ENCODE results near the gene CFAP97. TPM values are rescaled to one million over a fixed set of nuclear protein-coding genes. Genes with fewer than 3 reads are reported as not detected.
"Not testable (repeated sequence)": the region's sequence is repeated elsewhere in the genome, so short reads cannot be mapped to it uniquely, and the experiment has no call there.

Gene CFAP97
- total and polyA plus RNA-seq, 4 experiments from 2014 or later: 41.6 to 128 (median 82.4) TPM

DNA sequence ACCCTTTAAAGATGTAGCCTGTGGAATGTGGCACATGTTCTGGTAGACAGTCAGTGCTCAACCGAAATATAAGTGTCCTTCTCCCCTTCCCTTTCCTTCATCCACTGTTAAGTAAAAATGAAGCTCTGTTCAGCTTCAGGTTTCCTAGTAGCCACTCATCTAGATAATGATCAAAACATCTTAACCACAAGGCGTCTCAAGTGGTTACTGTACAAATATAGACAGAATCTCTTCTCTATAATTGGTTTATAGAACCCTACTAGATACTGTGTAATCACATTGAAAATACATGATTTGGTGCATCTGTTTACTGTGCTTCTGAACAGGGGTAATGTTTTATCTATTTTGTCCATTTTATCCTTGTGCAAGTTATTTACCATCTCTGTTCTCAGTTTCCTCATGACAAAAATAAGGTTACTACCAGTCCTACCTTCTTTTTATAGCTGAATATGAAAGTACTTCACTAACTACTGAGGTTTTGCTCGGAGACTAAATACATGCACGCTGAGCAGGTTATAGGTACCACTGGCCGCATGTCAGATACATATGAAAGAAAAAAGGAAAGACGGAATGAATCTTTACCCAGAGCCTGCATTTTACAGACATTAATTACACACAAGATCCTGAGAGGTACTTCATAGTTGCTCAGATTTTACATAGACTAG is 81.0 kb downstream of the CFAP97 start:
- Mint-ChIP-seq H3K27me3 (peaks cover 15 to 18% of the 10 kb centered on the region in 2 donors), H3K27ac (no peak overlapping the region), H3K4me3 (no peak overlapping the region), H3K4me1 (peaks cover 6 to 7% (median 6%) of the 10 kb centered on the region in 4 donors), H3K9me3 (peaks cover 0 to 2% (median 0%) of the 10 kb centered on the region in 8 donors), H3K36me3 (no peaks in the 10 kb centered on the region)
- DNase-seq: no peak
- Histone ChIP-seq H3K9me3 (ENCODE audit: control insufficient read depth in 1 of 2, low read length in 2 of 2) (no peaks in the 10 kb centered on the region), H3K4me1 (ENCODE audit: insufficient read depth, low read length) (peaks cover 10% of the 10 kb centered on the region), H3K36me3 (ENCODE audit: insufficient read depth, low read length) (no peaks in the 10 kb centered on the region), H3K27ac (ENCODE audit: low read depth, low read length) (no peak overlapping the region), H3K4me3 (ENCODE audit: low read length in 2 of 2) (no peak overlapping the region), H3K27me3 (ENCODE audit: insufficient read depth, low read length) (no peaks in the 10 kb centered on the region)
- intact Hi-C loops (cut with micrococcal nuclease): no loop called here
- POLR2A ChIA-PET (ENCODE audit: partially characterized antibody): no interaction called here
- CTCF ChIA-PET (ENCODE audit: partially characterized antibody): interaction anchor here (0.8 to 2.9 kb wide), 3 partner anchors 11 to 20 kb away, joined by 3 to 15 read pairs (median 4); partner anchors contain the start of gene SLC25A4

- Histone ChIP-seq H3K4me1 (ENCODE audit: insufficient read depth, low read length) (peaks cover 5% of the 10 kb centered on the region), H3K4me3 (ENCODE audit: low read length in 2 of 2) (no peak overlapping the region), H3K36me3 (ENCODE audit: insufficient read depth, low read length) (no peaks in the 10 kb centered on the region), H3K27ac (ENCODE audit: low read depth, low read length) (no peak overlapping the region), H3K27me3 (ENCODE audit: insufficient read depth, low read length) (no peaks in the 10 kb centered on the region), H3K9me3 (ENCODE audit: control insufficient read depth in 1 of 2, low read length in 2 of 2) (no peaks in the 10 kb centered on the region)
- CTCF ChIA-PET (ENCODE audit: partially characterized antibody): interaction anchor here (1.0 kb wide), 1 partner anchor 115 kb away, joined by 3 read pairs; no protein-coding TSS in a partner anchor
- intact Hi-C loops (cut with micrococcal nuclease): no loop called here
- Mint-ChIP-seq H3K36me3 (no peaks in the 10 kb centered on the region), H3K4me1 (peaks cover 6 to 7% (median 6%) of the 10 kb centered on the region in 4 donors), H3K4me3 (no peak overlapping the region), H3K9me3 (peaks cover 0 to 2% (median 0%) of the 10 kb centered on the region in 8 donors), H3K27ac (no peak overlapping the region), H3K27me3 (peaks cover 16 to 19% of the 10 kb centered on the region in 2 donors)
- no peak for DNase-seq
- POLR2A ChIA-PET (ENCODE audit: partially characterized antibody): no interaction called here
Measured at GRCh38 chr4:185120631-185120946, 83.2 kb downstream of the CFAP97 start.

- H3K9me3 Mint-ChIP-seq: peaks cover 0 to 2% (median 0%) of the 10 kb centered on the region in 8 donors
- H3K36me3 Mint-ChIP-seq: no peaks in the 10 kb centered on the region
- H3K36me3 ChIP-seq (ENCODE audit: insufficient read depth, low read length): no peaks in the 10 kb centered on the region
- H3K4me3 Mint-ChIP-seq: no peak overlapping the region
- H3K27ac ChIP-seq (ENCODE audit: low read depth, low read length): no peak overlapping the region
- H3K4me1 ChIP-seq (ENCODE audit: insufficient read depth, low read length): peaks cover 5% of the 10 kb centered on the region
- H3K27me3 Mint-ChIP-seq: peaks cover 14 to 16% of the 10 kb centered on the region in 2 donors
- H3K27ac Mint-ChIP-seq: no peak overlapping the region
- H3K4me1 Mint-ChIP-seq: peaks cover 6 to 7% (median 6%) of the 10 kb centered on the region in 4 donors
- H3K4me3 ChIP-seq (ENCODE audit: low read length in 2 of 2): no peak overlapping the region
- no peak for DNase-seq
- POLR2A ChIA-PET (ENCODE audit: partially characterized antibody): no interaction called here
- H3K27me3 ChIP-seq (ENCODE audit: insufficient read depth, low read length): no peaks in the 10 kb centered on the region
- no peaks in the 10 kb centered on the region for H3K9me3 ChIP-seq (ENCODE audit: control insufficient read depth in 1 of 2, low read length in 2 of 2)
- intact Hi-C loops (cut with micrococcal nuclease): no loop called here
- CTCF ChIA-PET (ENCODE audit: partially characterized antibody): interaction anchor here (1.9 kb wide), 1 partner anchor 14 kb away, joined by 8 read pairs; no protein-coding TSS in a partner anchor
Measured at GRCh38 chr4:185119927-185120630, 83.7 kb downstream of the CFAP97 start.

DNA sequence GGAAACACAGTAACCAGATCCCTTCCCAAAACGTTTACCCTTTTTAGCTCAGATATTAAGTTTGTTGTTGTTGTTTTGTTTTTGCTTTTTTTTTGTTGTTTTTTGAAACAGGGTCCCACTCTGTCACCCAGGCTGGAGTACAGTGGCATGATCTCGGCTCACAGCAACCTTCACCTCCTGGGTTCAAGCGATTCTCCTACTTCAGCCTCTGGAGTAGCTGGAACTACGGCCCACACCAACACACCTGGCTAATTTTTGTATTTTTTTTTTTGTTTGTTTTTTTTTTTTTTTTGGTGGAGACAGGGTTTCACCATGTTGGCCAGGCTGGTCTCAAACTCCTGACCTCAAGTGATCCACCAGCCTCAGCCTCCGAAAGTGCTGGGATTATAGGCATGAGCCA is 84.3 kb downstream of the CFAP97 start:
- H3K27ac ChIP-seq (ENCODE audit: low read depth, low read length); H3K4me3 ChIP-seq (ENCODE audit: low read length in 2 of 2); H3K4me1 Mint-ChIP-seq; H3K36me3 ChIP-seq (ENCODE audit: insufficient read depth, low read length); H3K27ac Mint-ChIP-seq; intact Hi-C loops (cut with micrococcal nuclease); H3K4me1 ChIP-seq (ENCODE audit: insufficient read depth, low read length); H3K4me3 Mint-ChIP-seq; DNase-seq; H3K36me3 Mint-ChIP-seq; POLR2A ChIA-PET (ENCODE audit: partially characterized antibody); H3K9me3 Mint-ChIP-seq; H3K9me3 ChIP-seq (ENCODE audit: control insufficient read depth in 1 of 2, low read length in 2 of 2); H3K27me3 ChIP-seq (ENCODE audit: insufficient read depth, low read length): not testable (repeated sequence)
- CTCF ChIA-PET (ENCODE audit: partially characterized antibody): interaction anchor here (1.9 kb wide), 1 partner anchor 15 kb away, joined by 8 read pairs; no protein-coding TSS in a partner anchor
- peaks cover 12 to 14% of the 10 kb centered on the region in 2 donors for H3K27me3 Mint-ChIP-seq

- Histone ChIP-seq H3K27ac (ENCODE audit: low read depth, low read length) (no peak overlapping the region), H3K4me3 (ENCODE audit: low read length in 2 of 2) (no peak overlapping the region), H3K36me3 (ENCODE audit: insufficient read depth, low read length) (no peaks in the 10 kb centered on the region), H3K9me3 (ENCODE audit: control insufficient read depth in 1 of 2, low read length in 2 of 2) (no peaks in the 10 kb centered on the region), H3K27me3 (ENCODE audit: insufficient read depth, low read length) (no peaks in the 10 kb centered on the region), H3K4me1 (ENCODE audit: insufficient read depth, low read length) (peaks cover 5% of the 10 kb centered on the region)
- POLR2A ChIA-PET (ENCODE audit: partially characterized antibody): no interaction called here
- peaks cover 6 to 7% (median 6%) of the 10 kb centered on the region in 4 donors for H3K4me1 Mint-ChIP-seq
- H3K9me3 Mint-ChIP-seq: peaks cover 0 to 2% (median 0%) of the 10 kb centered on the region in 8 donors
- intact Hi-C loops (cut with micrococcal nuclease): no loop called here
- DNase-seq: no peak
- H3K36me3 Mint-ChIP-seq: no peaks in the 10 kb centered on the region
- no peak overlapping the region for H3K4me3 Mint-ChIP-seq
- H3K27ac Mint-ChIP-seq: no peak overlapping the region
- CTCF ChIA-PET (ENCODE audit: partially characterized antibody): interaction anchor here (1.9 kb wide), 1 partner anchor 16 kb away, joined by 8 read pairs; no protein-coding TSS in a partner anchor
- H3K27me3 Mint-ChIP-seq: peaks cover 12 to 14% of the 10 kb centered on the region in 2 donors
Measured at GRCh38 chr4:185118876-185119275, 84.9 kb downstream of the CFAP97 start.

- H3K9me3 Mint-ChIP-seq: peaks cover 0 to 2% (median 0%) of the 10 kb centered on the region in 8 donors
- no peak overlapping the region for H3K27ac ChIP-seq (ENCODE audit: low read depth, low read length)
- POLR2A ChIA-PET (ENCODE audit: partially characterized antibody): no interaction called here
Measured at GRCh38 chr4:185117300-185117934, 86.4 kb downstream of the CFAP97 start.

GRCh38 chr4:185115827-185116232 is 88.0 kb downstream of the CFAP97 start:
- ChIA-PET CTCF (ENCODE audit: partially characterized antibody) (interaction anchor here (1.1 kb wide), 1 partner anchor 19 kb away, joined by 5 read pairs; no protein-coding TSS in a partner anchor), POLR2A (ENCODE audit: partially characterized antibody) (interaction anchor here (1.2 kb wide), 1 partner anchor 27 kb away, joined by 3 read pairs; the partner anchor contains the start of gene SLC25A4)
- peaks cover 10% of the 10 kb centered on the region in 2 donors for H3K27me3 Mint-ChIP-seq

More at GRCh38 chr4:185117300-185117934, 86.4 kb downstream of the CFAP97 start:
- H3K27me3 ChIP-seq (ENCODE audit: insufficient read depth, low read length): no peaks in the 10 kb centered on the region
- H3K4me3 Mint-ChIP-seq: no peak overlapping the region
- no peaks in the 10 kb centered on the region for H3K36me3 ChIP-seq (ENCODE audit: insufficient read depth, low read length)
- H3K9me3 ChIP-seq (ENCODE audit: control insufficient read depth in 1 of 2, low read length in 2 of 2): no peaks in the 10 kb centered on the region
- no peak for DNase-seq
- CTCF ChIA-PET (ENCODE audit: partially characterized antibody): no interaction called here
- no peaks in the 10 kb centered on the region for H3K36me3 Mint-ChIP-seq
- intact Hi-C loops (cut with micrococcal nuclease): no loop called here
- H3K4me1 Mint-ChIP-seq: no peaks in the 10 kb centered on the region
- no peak overlapping the region for H3K27ac Mint-ChIP-seq
- no peaks in the 10 kb centered on the region for H3K4me1 ChIP-seq (ENCODE audit: insufficient read depth, low read length)
- no peak overlapping the region for H3K4me3 ChIP-seq (ENCODE audit: low read length in 2 of 2)
- H3K27me3 Mint-ChIP-seq: peaks cover 10 to 12% of the 10 kb centered on the region in 2 donors

More at GRCh38 chr4:185115827-185116232, 88.0 kb downstream of the CFAP97 start:
- Histone ChIP-seq H3K4me3 (ENCODE audit: low read length in 2 of 2) (no peak overlapping the region), H3K27me3 (ENCODE audit: insufficient read depth, low read length) (no peaks in the 10 kb centered on the region), H3K27ac (ENCODE audit: low read depth, low read length) (no peak overlapping the region), H3K4me1 (ENCODE audit: insufficient read depth, low read length) (no peaks in the 10 kb centered on the region), H3K9me3 (ENCODE audit: control insufficient read depth in 1 of 2, low read length in 2 of 2) (no peaks in the 10 kb centered on the region), H3K36me3 (ENCODE audit: insufficient read depth, low read length) (no peaks in the 10 kb centered on the region)
- intact Hi-C loops (cut with micrococcal nuclease): no loop called here
- no peak overlapping the region for H3K4me3 Mint-ChIP-seq
- no peak overlapping the region for H3K27ac Mint-ChIP-seq
- no peaks in the 10 kb centered on the region for H3K4me1 Mint-ChIP-seq
- peaks cover 0 to 2% (median 0%) of the 10 kb centered on the region in 8 donors for H3K9me3 Mint-ChIP-seq
- no peaks in the 10 kb centered on the region for H3K36me3 Mint-ChIP-seq
- DNase-seq: no peak
